ENCODE measurements around the gene PARP16. TPM values are rescaled to one million over a fixed set of nuclear protein-coding genes. Genes with fewer than 3 reads are reported as not detected.

Gene PARP16
- total and polyA plus RNA-seq, 5 experiments from 2014 or later = 22.9 to 39.3 (median 27.6) TPM

DNA sequence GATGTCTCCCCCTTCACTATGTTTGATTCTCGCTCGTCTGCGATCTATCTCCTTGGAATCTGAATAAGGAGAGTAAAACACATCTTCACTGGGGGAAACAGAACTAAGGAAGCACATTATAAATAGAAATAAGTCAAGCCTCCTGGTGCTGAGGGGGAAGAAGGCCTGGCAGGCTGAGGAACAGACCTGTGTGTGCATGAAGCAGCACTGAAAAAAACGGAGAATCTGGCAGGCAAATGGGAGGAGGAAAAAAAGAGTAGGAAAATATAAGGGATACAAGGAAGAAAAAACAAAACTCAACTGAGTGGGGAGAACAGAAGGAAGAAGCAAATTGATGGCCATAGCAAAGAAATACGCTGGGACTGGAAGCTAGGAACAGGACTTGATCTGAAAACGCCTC lies 25.7 kb downstream of the PARP16 start:
- no peaks in the 10 kb centered on the region for H3K9me3 Mint-ChIP-seq
- peak overlapping the region in 1 of 10 donors; percentile 88 for H3K27ac Mint-ChIP-seq
- POLR2A ChIA-PET = no interaction called here
- DNase-seq = no peak
- no peaks in the 10 kb centered on the region for H3K27me3 Mint-ChIP-seq
- H3K36me3 Mint-ChIP-seq = peaks cover 8 to 85% (median 40%) of the 10 kb centered on the region in 3 donors
- H3K4me1 Mint-ChIP-seq = peaks cover 0 to 1% (median 0%) of the 10 kb centered on the region in 4 donors
- no peak overlapping the region for H3K4me3 Mint-ChIP-seq
- no peak for ATAC-seq

DNA sequence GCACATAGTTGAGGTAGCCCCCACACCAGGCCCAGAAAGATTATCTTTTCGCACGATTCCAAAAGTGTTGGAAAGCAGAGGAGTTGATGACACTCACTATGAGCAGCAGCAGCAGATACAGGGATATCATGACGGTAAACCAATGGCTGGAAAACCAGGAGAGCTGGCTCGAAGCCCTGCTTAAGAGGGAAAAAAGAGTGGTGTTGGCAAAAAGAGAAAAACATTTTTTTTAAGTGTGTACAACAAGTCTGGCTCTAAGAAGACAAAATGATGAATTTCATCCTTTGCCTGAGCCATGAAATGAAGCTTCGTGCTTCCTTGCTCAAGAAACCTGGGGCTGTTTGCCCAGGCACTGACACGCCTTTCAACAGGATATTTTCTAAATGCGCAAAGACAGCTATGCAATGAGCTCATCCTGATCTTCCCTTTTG lies 27.3 kb downstream of the PARP16 start:
- POLR2A ChIA-PET = no interaction called here
- Mint-ChIP-seq H3K4me1 (peaks cover 0 to 2% (median 0%) of the 10 kb centered on the region in 4 donors), H3K36me3 (peaks cover 8 to 84% (median 42%) of the 10 kb centered on the region in 3 donors), H3K27me3 (no peaks in the 10 kb centered on the region), H3K27ac (peak overlapping the region in 1 of 10 donors; percentile 41), H3K9me3 (no peaks in the 10 kb centered on the region), H3K4me3 (no peak overlapping the region)
- ATAC-seq = no peak
- DNase-seq = no peak

DNA sequence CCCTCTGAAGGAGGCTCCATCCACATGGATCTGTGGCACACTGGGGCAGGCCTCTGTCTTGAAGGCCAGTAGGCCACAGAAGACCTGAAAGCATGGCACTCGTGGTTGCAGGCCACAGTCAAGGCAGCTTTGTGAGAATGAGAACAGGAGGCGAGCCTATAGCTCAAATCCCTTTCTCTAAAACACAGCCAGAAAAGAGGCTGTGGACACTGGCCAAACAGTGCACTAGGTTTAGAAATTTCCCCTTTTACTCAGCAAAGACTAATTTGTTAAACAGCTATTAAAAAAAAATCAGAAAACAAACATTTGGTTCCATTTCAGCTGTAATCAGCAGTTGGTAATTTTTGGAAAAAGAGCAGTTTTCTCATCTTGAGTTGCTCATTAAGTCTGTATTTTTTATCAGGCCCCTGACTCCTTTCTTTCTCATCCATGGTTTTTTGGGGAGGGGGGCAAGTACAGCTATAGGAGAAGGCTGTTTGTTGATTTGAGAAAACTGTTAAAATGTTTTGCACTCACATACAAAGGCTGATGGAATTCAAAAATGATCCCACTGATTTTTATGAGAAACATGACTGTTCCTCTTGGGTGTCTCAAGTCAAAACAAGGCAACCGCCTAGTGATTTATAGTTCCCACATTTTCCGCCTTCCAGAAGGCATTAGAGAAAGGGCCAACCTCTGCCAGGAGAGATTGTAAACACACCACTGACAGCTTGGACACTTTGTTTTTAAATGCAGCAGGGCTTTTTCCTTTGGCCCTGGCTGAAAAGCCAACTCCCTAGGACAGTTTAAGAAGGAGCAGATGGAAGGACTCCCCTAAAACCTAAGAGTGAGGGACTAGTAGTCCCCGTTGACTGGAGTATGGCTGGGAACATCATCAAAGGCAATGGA lies 28.1 kb downstream of the PARP16 start:
- DNase-seq = no peak
- Mint-ChIP-seq H3K4me3 (no peak overlapping the region), H3K4me1 (peaks cover 0 to 2% (median 0%) of the 10 kb centered on the region in 4 donors), H3K36me3 (peaks cover 8 to 87% (median 42%) of the 10 kb centered on the region in 3 donors), H3K27me3 (no peaks in the 10 kb centered on the region), H3K9me3 (no peaks in the 10 kb centered on the region), H3K27ac (no peak overlapping the region)
- ATAC-seq = no peak
- POLR2A ChIA-PET = interaction anchor here (0.6 to 1.1 kb wide), 2 partner anchors 9 to 25 kb away, joined by 3 to 4 read pairs; no protein-coding TSS in a partner anchor

DNA sequence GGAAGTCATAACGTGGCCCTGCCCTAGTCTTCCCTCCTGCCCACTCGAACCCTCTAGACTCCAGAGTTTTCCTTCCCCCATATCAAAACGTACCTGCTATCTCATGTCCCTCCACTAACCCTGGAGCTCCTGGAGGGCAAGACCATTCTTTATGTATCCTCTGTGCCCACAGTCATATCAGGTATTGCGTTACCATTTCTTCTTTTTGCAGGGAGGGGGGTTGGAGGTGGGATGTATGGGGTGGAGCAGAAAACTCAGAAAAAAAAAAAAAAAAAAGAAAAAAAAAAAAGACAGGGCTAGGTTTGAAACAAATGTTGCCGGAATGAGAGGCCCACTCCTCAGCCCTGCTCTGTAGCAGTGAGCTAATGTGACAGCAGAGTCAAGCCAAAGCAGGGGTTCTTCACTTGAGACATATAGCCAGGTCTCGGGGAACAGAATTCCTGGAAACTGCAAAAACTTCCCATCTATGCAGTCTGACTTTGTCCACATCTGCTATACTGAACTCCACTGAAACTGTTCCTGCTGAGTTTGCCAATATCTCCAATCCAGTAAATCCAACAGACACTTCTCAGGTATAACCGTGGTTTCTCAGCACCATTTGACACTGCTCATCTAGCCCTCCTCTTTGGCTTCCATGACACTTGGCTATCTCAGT lies 31.1 kb downstream of the PARP16 start:
- POLR2A ChIA-PET = no interaction called here
- H3K4me1 Mint-ChIP-seq = peaks cover 2 to 9% (median 2%) of the 10 kb centered on the region in 4 donors
- H3K36me3 Mint-ChIP-seq = peaks cover 3 to 66% (median 26%) of the 10 kb centered on the region in 3 donors
- ATAC-seq (no peak), DNase-seq (no peak)
- H3K9me3 Mint-ChIP-seq = no peaks in the 10 kb centered on the region
- no peaks in the 10 kb centered on the region for H3K27me3 Mint-ChIP-seq
- H3K27ac Mint-ChIP-seq = peak overlapping the region in 3 of 10 donors; percentile 56 to 70 (median 68)
- H3K4me3 Mint-ChIP-seq = no peak overlapping the region

DNA sequence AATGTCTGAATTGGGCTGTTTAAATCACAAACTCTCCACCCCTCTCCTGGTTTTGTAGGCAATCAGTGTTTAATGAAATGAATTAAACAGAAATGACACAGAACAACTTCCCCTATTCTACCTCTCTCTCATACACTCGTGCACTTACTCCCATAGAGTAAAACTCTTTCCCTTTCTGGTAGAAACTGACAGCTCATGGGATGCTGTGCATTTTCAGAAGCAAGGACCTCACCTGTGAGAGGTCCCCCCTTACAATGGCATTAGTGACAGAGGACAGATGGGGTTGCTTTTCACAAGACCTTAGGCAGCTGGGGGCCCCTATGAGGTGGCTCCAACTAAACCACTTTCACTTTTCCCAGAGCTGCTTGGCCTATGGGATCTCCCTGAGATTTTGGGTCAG lies 31.9 kb downstream of the PARP16 start:
- H3K36me3 Mint-ChIP-seq = peaks cover 0 to 57% (median 19%) of the 10 kb centered on the region in 3 donors
- no peak for ATAC-seq
- no peak for DNase-seq
- peaks cover 2 to 16% (median 7%) of the 10 kb centered on the region in 4 donors for H3K4me1 Mint-ChIP-seq
- no peaks in the 10 kb centered on the region for H3K27me3 Mint-ChIP-seq
- POLR2A ChIA-PET = no interaction called here
- H3K9me3 Mint-ChIP-seq = no peaks in the 10 kb centered on the region
- H3K27ac Mint-ChIP-seq = peak overlapping the region in 2 of 10 donors; percentile 61 to 84
- no peak overlapping the region for H3K4me3 Mint-ChIP-seq

DNA sequence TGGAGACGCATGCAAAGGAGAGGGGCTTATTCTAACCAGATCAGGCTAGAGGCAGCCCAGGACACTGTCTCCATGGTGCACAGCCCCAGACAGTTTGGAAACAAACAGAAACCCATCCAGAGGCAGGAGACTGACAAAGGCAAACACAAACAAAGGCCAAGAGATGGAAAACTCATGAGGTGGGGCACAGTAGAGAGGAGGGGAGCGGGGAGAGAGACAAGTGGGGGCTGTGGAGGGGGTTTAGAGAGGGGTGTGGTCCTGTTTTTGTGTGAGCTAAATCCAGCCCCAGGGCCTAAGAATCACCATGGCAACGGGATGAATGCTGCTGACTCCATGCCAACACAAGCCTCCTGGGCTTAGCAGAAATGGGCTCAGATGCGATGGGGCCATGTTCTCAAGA lies 32.3 kb downstream of the PARP16 start:
- no peaks in the 10 kb centered on the region for H3K27me3 Mint-ChIP-seq
- no peaks in the 10 kb centered on the region for H3K9me3 Mint-ChIP-seq
- no peak overlapping the region for H3K4me3 Mint-ChIP-seq
- POLR2A ChIA-PET = no interaction called here
- H3K27ac Mint-ChIP-seq = peak overlapping the region in 1 of 10 donors; percentile 39
- peaks cover 5 to 20% (median 10%) of the 10 kb centered on the region in 4 donors for H3K4me1 Mint-ChIP-seq
- H3K36me3 Mint-ChIP-seq = peaks cover 0 to 53% (median 15%) of the 10 kb centered on the region in 3 donors
- no peak for ATAC-seq
- no peak for DNase-seq

DNA sequence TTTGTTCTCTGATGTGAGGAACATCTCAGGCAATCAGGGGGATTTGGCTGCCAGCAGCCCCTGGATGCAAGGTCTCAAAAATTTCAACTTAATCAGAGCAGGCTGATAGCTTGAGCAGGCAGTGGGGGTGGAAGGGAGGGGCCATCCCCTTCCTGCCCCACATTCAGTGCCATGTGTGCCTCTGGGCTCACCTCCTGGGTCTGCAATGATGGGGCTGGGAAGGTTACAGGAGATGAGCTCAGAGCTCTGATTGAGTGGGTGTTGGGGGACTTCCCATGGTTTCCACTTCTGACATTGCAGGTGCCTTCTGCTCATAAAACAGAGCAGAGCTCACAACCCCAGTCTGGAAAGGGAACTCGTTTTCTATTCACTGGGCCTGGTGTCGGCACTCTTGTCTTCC lies 37.0 kb downstream of the PARP16 start:
- H3K27me3 Mint-ChIP-seq = no peaks in the 10 kb centered on the region
- peaks cover 5 to 19% (median 11%) of the 10 kb centered on the region in 4 donors for H3K4me1 Mint-ChIP-seq
- peak in 6 of 10 donors; percentile 1 to 21 (median 8) for DNase-seq
- peak; percentile 62 to 87 for ATAC-seq
- peak overlapping the region in 5 of 10 donors; percentile 29 to 78 (median 60) for H3K27ac Mint-ChIP-seq
- H3K9me3 Mint-ChIP-seq = no peaks in the 10 kb centered on the region
- POLR2A ChIA-PET = interaction anchor here (0.7 to 0.9 kb wide), 3 partner anchors 9 to 55 kb away, joined by 3 to 5 read pairs (median 4); no protein-coding TSS in a partner anchor
- H3K36me3 Mint-ChIP-seq = peaks cover 3 to 32% (median 23%) of the 10 kb centered on the region in 3 donors
- H3K4me3 Mint-ChIP-seq = no peak overlapping the region

DNA sequence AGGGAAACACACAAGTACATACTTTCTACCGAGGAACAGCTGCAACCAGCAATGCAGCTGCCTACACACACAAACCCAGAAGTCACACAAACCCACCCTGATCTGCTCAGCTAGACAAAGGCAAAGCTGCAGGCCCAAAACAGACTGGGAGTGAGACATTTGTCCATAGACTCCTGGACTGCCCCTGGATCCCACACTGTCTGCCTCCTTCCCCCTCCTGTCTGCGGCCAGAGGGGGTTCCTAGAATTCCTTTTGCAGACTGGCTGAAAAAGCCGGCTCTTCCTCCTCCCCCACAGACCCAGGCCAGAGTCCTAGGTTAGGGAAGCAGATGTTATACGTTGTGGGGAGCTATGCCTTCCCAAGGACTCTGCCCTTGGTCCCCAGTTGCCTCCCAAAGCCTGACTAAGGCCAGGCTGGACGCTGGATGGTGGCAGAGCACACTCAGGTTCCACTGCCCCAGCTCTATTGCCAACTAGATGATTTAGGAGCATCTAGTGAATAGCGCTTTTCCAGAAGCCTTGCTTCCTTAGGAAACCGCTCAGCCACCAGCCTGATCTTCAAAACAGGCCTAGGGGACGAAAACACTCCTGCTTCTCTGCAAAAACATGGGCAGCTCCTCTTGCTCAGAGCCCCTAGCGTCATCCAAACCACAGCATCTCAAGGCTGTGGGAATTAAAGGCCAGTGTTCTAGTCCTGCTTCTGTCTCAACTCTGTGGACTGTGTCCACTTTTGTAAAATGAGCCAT lies 38.0 kb downstream of the PARP16 start:
- Mint-ChIP-seq H3K27me3 (no peaks in the 10 kb centered on the region), H3K4me3 (no peak overlapping the region), H3K4me1 (peaks cover 5 to 19% (median 11%) of the 10 kb centered on the region in 4 donors), H3K36me3 (peaks cover 3 to 27% (median 26%) of the 10 kb centered on the region in 3 donors), H3K27ac (peak overlapping the region in 3 of 10 donors; percentile 32 to 41 (median 36)), H3K9me3 (no peaks in the 10 kb centered on the region)
- DNase-seq (no peak), ATAC-seq (no peak)
- POLR2A ChIA-PET = no interaction called here

DNA sequence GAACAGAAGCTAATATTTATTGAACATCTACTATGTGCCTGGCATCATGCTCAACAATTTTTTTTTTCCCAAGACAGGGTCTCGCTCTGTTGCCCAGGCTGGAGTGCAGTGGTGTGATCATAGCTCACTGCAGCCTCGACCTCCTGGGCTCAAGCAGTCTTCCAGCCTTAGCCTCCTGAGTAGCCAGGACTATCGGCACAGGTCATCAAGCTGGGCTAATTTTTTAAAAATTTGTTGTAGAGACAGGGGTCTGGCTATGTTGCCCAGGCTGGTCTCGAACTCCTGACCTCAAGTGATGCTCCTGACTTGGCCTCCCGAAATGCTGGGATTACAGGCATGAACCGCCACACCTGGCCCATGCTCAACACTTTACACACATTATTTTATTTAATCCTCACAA lies 39.7 kb downstream of the PARP16 start:
- Mint-ChIP-seq H3K27me3 (no peaks in the 10 kb centered on the region), H3K36me3 (peaks cover 3 to 27% (median 21%) of the 10 kb centered on the region in 3 donors), H3K4me3 (no peak overlapping the region), H3K9me3 (no peaks in the 10 kb centered on the region), H3K4me1 (peaks cover 3 to 19% (median 11%) of the 10 kb centered on the region in 4 donors), H3K27ac (no peak overlapping the region)
- DNase-seq = no peak
- ATAC-seq = no peak
- POLR2A ChIA-PET = no interaction called here

DNA sequence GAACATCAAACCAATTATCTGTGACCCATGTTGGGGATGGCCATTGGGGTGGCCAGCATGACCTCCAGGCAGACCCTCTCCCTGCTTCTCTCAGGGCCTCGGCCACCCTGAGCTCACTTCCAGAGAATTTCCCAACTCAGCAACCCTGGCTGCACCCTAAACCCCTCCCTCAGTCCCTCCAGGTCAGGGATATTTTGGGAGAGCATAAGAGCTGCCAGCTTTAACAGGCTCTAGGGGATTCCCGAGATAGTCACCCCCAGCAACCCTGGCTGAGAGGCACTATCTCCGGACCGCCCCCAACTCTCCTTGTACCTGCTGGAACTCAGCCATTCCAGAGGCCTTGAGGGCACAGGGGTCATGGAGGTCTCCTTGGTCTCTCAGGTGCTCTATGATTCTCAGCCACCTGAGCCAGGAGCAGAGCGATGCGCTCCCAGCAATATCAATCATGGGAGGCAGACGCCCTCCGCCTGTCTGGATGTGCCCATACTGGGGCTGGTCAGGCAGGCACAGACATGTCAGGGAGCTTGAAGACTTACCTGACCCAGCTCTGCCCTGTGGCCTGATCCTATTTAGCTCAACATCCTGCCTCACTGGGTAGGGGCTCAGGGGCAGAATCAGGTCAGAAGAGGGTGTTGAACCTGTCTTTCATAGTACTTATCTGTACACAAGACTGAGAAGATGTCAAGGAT lies 40.5 kb downstream of the PARP16 start:
- Mint-ChIP-seq H3K4me1 (peaks cover 3 to 16% (median 9%) of the 10 kb centered on the region in 4 donors), H3K4me3 (no peak overlapping the region), H3K27me3 (no peaks in the 10 kb centered on the region), H3K27ac (peak overlapping the region in 1 of 10 donors; percentile 17), H3K36me3 (peaks cover 3 to 27% (median 19%) of the 10 kb centered on the region in 3 donors), H3K9me3 (no peaks in the 10 kb centered on the region)
- no peak for ATAC-seq
- POLR2A ChIA-PET = no interaction called here
- DNase-seq = no peak

DNA sequence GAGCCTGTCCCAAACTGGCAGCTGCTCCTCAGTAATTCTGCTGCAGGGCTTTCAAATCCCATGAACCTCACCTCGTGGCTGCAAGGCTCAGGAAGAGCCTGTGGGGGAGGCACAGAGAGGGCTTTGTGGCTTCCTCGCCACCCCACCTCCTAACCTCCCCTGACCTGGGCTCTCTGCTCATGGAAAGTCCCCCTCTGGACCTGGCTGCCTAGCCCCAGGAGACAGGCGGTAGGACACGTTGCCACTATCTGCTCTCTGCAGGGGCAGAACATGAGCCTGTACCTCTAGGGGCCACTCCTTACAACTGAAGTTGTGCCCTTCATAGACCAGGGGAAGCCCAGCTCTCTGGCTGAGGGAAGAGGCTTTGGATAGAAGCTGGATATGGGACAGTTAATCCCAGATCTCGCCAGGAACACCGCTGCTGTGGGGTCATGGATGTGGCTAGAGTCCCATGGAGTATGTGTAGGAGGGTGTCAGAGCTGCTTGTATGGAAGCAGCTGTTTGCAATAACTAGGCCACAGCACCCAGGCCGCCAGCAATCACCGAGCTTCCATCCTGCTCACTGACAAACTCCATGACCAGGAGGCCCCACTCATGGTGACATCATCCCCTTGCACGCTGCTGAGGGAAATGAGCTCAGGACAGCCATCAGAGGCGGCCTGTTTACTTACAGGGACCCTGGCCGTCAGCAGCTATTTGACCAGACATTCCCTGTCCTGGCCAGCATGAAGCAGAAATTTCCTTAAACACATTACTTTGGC lies 41.4 kb downstream of the PARP16 start:
- Mint-ChIP-seq H3K36me3 (peaks cover 3 to 27% (median 18%) of the 10 kb centered on the region in 3 donors), H3K27ac (no peak overlapping the region), H3K9me3 (no peaks in the 10 kb centered on the region), H3K27me3 (no peaks in the 10 kb centered on the region), H3K4me1 (peaks cover 3 to 10% (median 6%) of the 10 kb centered on the region in 4 donors), H3K4me3 (no peak overlapping the region)
- DNase-seq = no peak
- ATAC-seq = no peak
- POLR2A ChIA-PET = no interaction called here
